Right atrium auricular region (tissue), 2 donors: Measurements from ENCODE around the gene TLE4. TPM values are rescaled to one million over a fixed set of nuclear protein-coding genes. Genes with fewer than 3 reads are reported as not detected.

ENCODE experiments used
- DNase-seq: peaks from one replicate; pipeline ENCODE4 v3.0.0-alpha.2; 2019; ENCODE audit warnings: low spot score
- H3K27ac ChIP-seq, 2 donors: fragments of 200-600 bp; sonication (generic); 1 replicate in 1 of 2; 2 replicates in 1 of 2; pipeline ENCODE4 v1.5.1; 2016 to 2019
- H3K27me3 ChIP-seq, 2 donors: fragments of 200-600 bp; sonication (generic); one replicate each; pipeline versions ENCODE4 v1.5.1 to v1.6.0; 2017 to 2019
- H3K36me3 ChIP-seq: fragments of 200-600 bp; sonication (generic); one replicate; pipeline ENCODE4 v1.5.1; 2016
- H3K4me1 ChIP-seq, 2 donors: fragments of 200-600 bp; sonication (generic); one replicate each; pipeline versions ENCODE4 v1.5.1 to v1.6.0; 2017 to 2019
- H3K4me3 ChIP-seq, 2 donors: fragments of 200-600 bp; sonication (generic); 1 replicate in 1 of 2; 2 replicates in 1 of 2; pipeline ENCODE4 v1.5.1; 2017 to 2019; ENCODE audit warnings: mild to moderate bottlenecking in 1 of 2, moderate library complexity in 1 of 2
- H3K9me3 ChIP-seq, 2 donors: fragments of 200-600 bp; sonication (generic); one replicate each; pipeline ENCODE4 v1.5.1; 2019
- total RNA-seq, 2 donors: library from RNA; depleted of rRNA; stranded (reverse); fragments of >200 nt; gene quantifications; one replicate each; pipeline ENCODE4 v1.1.0, GENCODE V29; 2016
- TF ChIP-seq, protein P1 (sequence below), 2 donors: fragments of 200-600 bp; sonication (generic); IDR thresholded peaks; one replicate each; pipeline ENCODE4 v1.5.1; 2019; ENCODE audit warnings: antibody characterized with exemption in 2 of 2

Gene TLE4
- total RNA-seq = 10 to 100 TPM; 18.9 to 26.1 TPM

- Histone ChIP-seq H3K27ac (peak within 1 kb of the TSS; percentile 96 to 97), H3K9me3 (no peaks in the 10 kb centered on the region), H3K4me3 (peak within 1 kb of the TSS; percentile 98), H3K36me3 (no peaks in the 10 kb centered on the region), H3K4me1 (peaks cover 0 to 35% of the 10 kb centered on the region in 2 donors), H3K27me3 (no peaks in the 10 kb centered on the region)
- TF ChIP-seq, protein P1, sequence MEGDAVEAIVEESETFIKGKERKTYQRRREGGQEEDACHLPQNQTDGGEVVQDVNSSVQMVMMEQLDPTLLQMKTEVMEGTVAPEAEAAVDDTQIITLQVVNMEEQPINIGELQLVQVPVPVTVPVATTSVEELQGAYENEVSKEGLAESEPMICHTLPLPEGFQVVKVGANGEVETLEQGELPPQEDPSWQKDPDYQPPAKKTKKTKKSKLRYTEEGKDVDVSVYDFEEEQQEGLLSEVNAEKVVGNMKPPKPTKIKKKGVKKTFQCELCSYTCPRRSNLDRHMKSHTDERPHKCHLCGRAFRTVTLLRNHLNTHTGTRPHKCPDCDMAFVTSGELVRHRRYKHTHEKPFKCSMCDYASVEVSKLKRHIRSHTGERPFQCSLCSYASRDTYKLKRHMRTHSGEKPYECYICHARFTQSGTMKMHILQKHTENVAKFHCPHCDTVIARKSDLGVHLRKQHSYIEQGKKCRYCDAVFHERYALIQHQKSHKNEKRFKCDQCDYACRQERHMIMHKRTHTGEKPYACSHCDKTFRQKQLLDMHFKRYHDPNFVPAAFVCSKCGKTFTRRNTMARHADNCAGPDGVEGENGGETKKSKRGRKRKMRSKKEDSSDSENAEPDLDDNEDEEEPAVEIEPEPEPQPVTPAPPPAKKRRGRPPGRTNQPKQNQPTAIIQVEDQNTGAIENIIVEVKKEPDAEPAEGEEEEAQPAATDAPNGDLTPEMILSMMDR (IDR thresholded peaks at IDR 0.05) = no peak
- peak; percentile 100 for DNase-seq
Measured at GRCh38 chr9:79571309-79572031, at the start of gene TLE4. Gene TLE4, plus strand, starts transcription at chr9:79571965. Its CDS starts 826 bp downstream, at chr9:79572791.

DNA sequence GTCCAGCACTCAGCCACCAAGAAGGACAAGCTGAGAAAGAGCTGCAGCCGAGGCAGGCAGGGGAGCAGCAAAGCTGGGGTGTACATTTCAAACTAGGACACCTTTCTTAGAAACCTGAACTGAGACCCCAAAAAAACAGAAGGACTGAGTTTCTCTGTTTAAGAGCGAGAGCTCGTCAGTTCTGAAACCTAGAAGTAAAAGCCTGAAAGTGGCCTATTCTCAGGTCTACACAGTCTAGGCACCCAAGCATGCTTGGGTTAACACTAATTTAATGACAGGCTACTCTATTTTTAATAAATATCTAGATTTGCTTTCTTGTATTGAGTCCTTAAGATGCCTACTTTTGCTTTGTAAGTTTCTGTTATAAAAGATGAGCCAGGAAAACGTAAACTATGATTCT is 49.0 kb upstream of the TLE4 start:
- no peak overlapping the region for H3K27ac ChIP-seq
- TF ChIP-seq, protein P1 (IDR thresholded peaks at IDR 0.05) = no peak
- H3K36me3 ChIP-seq = no peaks in the 10 kb centered on the region
- no peaks in the 10 kb centered on the region for H3K4me1 ChIP-seq
- DNase-seq = no peak
- H3K27me3 ChIP-seq = no peaks in the 10 kb centered on the region
- H3K9me3 ChIP-seq = peaks cover 0 to 6% of the 10 kb centered on the region in 2 donors
- H3K4me3 ChIP-seq = no peak overlapping the region

DNA sequence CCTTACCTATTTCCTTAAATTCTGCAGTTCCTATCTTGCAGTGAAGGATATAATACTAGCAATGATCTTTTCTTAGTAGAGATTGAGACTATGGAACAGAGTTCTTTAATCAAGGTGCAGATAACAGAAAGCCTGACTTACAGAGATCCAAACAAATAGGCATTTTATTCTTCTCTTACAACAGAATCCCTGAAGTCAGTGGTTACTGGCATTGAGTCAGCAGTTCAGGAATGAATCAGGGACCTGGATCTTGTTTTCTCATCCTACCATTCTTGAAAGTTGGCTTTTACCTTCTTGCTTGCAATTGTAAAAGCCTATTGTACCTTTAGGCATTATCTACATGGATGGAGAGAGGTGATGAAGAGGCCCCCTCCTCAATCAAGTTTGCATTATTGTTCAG is 47.5 kb upstream of the TLE4 start:
- TF ChIP-seq, protein P1 (IDR thresholded peaks at IDR 0.05) = no peak
- Histone ChIP-seq H3K27ac (no peak overlapping the region), H3K9me3 (peaks cover 0 to 6% of the 10 kb centered on the region in 2 donors), H3K4me3 (no peak overlapping the region), H3K36me3 (no peaks in the 10 kb centered on the region), H3K4me1 (no peaks in the 10 kb centered on the region), H3K27me3 (no peaks in the 10 kb centered on the region)
- DNase-seq = no peak

DNA sequence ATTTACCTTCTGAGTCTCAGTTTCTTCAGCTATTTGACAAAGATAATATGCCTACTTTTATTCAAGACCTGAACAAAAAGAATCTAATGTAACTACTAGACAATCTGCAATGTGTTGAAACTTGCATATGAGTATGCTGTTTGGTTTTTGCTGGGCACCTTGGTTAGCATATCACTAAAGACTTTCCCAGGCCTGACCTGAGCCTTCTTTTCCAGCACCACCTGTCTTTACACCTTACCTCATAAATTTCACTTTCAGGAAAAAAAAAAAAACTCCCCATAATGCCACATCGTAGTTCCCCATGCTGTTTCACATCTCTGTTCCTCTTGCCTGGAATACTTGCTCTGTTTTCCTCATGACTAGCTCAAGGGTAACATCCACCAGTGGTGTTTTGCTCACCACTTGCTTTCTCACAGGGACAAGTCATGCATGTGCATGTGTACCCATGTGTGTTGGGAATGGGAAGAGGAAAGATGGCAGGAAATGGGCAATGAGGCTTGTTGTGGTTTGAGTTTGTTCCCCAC is 45.6 kb upstream of the TLE4 start:
- DNase-seq = no peak
- Histone ChIP-seq H3K27me3 (no peaks in the 10 kb centered on the region), H3K36me3 (no peaks in the 10 kb centered on the region), H3K4me3 (no peak overlapping the region), H3K4me1 (no peaks in the 10 kb centered on the region), H3K27ac (no peak overlapping the region), H3K9me3 (peaks cover 0 to 6% of the 10 kb centered on the region in 2 donors)
- TF ChIP-seq, protein P1 (IDR thresholded peaks at IDR 0.05) = no peak

DNA sequence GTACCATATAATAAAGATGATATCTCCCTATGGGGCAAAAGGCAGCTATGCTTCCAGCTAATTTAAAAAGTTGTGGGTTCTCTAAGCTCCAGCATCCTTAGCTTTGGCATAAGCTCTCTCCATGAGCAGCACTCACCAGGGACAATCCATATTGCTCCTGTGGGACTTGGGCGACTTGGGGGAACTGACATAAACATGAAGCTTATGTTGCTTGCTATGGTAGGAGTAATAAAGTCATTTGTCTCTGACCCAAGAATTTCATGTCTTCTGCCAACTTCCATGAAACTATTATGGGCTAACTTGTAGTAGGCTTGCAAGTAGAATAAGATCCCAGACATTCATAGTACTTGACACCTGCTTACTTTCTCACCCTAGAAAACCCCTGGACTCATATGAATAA is 36.2 kb upstream of the TLE4 start:
- peaks cover 0 to 4% of the 10 kb centered on the region in 2 donors for H3K9me3 ChIP-seq
- no peaks in the 10 kb centered on the region for H3K36me3 ChIP-seq
- TF ChIP-seq, protein P1 (IDR thresholded peaks at IDR 0.05) = no peak
- DNase-seq = no peak
- no peaks in the 10 kb centered on the region for H3K4me1 ChIP-seq
- no peak overlapping the region for H3K27ac ChIP-seq
- H3K27me3 ChIP-seq = no peaks in the 10 kb centered on the region
- H3K4me3 ChIP-seq = no peak overlapping the region
